Measurements from ENCODE around the gene GGT1.
"Not testable (repeated sequence)": the region's sequence is repeated elsewhere in the genome, so short reads cannot be mapped to it uniquely, and the experiment has no call there.

Gene GGT1

GRCh38 chr22:24584166-24584790, 18.7 kb upstream of the GGT1 start:
- no peak for DNase-seq

DNA sequence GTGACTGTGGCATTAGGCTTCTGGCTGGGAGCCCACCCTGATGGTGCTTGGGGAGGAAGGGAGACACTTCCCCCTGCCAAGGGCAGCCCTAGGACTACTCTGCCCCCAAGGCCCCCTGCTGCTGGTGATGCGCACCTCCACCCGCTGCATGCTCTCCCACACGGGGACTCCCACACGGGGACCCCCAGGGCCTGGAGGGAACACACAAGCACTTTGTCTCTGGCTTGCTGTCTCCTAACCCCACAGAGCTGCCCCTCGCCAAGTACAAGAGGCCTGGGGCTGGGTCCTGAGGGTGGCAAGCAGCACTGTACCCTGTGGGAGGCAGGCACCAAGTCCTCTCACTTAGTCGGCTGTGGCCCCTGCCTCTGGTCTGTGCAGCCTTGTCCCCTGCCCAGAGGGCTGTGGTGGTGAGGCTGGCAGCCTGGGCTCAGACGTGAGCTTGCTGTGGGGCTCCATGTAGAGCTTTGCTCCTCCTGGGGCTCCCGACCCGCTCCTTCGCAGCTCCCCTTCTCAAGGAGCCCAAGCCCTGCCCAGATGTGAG, 18.1 kb upstream of the GGT1 start:
- DNase-seq: no peak

DNA sequence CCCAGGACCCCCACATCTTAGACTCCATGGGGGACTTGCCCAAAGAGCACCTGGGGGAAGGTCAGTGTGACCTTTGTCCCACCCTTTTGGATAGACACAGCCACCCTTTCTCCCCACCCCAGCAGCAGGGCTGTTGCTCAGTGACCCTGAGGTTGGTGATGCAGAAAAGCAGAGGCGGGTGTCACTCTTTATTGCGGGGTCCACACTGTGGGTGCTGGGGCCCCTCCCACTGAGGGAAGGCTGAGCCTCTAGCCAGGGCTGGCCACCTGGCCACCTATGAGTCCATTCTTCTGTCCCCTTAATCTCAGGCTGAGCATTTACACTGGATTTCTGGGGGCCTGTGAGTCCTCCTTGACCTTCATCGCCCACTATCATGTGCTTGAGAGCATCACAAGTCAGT, 17.5 kb upstream of the GGT1 start:
- no peak for DNase-seq

GRCh38 chr22:24585927-24586546, 17.0 kb upstream of the GGT1 start:
- DNase-seq: no peak

DNA sequence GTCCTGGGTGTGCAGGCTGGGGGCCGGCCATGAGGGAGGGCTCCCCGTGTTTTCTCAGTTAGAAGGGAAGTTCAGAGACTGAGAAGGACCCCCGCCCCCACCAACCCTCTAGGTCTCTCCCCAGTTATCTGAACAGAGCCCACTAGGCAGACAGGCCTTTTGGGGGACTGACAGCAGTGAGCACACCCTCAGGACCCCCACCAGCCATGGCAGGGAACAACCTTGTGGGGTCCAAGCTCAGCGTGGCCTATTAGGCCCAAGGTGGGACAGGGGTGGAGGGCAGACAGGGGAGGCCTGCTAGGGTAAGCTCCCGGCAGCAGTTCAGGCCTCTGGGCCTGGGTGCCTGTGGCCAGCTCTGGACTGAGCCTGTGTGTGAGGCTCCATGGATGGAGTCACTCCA, 15.7 kb upstream of the GGT1 start:
- no peak for DNase-seq

- no peak for DNase-seq
Observed at GRCh38 chr22:24587948-24588347, 15.0 kb upstream of the GGT1 start.

DNA sequence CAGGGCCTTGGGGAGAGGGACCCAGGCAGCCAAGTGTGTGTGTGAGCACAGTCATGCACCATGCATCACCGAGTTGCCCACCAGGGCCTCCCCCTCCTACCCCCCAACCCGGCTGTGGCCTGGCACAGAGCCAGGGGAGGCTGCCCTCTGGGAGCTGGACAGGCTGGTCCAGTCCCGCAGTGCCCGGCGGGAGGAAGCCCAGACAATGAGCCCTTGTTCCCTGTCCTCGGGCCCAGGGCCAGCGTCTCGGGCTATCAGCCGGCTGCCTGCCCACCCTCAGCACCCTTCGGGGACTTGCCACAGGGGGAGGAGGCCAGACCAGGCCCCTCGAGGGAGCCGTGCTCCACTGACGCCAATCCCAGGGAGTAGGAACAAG, 14.6 kb upstream of the GGT1 start:
- DNase-seq: no peak

- no peak for DNase-seq
Observed at GRCh38 chr22:24588757-24589481, 14.1 kb upstream of the GGT1 start.

DNA sequence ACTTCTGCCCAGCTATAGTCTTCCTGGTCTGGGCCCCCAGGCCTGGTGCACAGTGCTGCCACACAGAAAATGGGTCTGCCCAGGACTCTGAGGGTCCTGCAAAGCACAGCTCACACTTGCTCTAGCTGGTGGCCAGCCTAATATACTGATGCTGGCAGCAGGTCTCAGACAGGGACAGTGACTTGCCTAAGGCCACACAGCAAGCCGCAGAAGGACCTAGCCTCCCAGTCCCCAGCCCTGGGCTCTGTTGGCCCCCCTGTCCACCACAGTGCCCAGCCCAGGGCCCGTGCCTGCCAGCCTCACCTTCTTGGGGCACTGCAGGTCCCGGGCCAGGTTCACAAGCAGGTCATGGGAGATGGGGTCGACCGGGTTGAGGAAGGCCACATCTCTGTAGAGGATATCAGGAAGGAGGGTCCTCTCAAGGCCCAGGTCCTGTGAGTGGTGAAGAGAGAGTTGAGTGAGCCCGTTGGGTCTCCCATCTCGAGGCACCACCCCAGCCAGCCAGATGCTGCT, 13.4 kb upstream of the GGT1 start:
- DNase-seq: no peak

DNA sequence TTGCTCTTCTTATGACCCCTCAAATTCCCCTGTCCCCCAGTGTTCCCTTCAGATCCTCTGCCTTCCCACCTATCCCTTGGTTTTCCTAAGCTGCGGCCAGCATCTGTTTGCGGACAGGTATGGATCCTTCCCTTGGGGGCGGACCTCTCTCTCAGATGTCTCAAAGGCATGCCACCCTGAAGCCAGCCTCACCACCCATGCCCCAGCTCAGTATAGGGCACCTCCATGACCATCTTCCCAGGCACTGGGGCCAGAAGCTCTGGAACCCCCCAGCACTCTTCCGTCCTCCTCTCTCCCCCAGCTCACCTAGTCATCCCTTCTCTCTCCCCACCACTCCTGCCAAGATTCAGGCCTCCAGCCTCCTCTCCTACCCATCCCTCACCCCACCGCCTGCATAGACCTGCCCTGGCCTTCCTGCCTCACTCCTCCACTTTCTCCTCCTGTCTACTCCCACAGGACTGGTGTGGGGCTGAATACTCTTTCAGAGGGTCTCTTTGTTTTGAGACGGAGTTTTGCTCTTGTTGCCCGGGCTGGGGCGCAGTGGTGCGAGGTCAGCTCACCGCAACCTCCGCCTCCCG, 12.3 kb upstream of the GGT1 start:
- no peak for DNase-seq

- DNase-seq: no peak
Observed at GRCh38 chr22:24591286-24591830, 11.6 kb upstream of the GGT1 start.

DNA sequence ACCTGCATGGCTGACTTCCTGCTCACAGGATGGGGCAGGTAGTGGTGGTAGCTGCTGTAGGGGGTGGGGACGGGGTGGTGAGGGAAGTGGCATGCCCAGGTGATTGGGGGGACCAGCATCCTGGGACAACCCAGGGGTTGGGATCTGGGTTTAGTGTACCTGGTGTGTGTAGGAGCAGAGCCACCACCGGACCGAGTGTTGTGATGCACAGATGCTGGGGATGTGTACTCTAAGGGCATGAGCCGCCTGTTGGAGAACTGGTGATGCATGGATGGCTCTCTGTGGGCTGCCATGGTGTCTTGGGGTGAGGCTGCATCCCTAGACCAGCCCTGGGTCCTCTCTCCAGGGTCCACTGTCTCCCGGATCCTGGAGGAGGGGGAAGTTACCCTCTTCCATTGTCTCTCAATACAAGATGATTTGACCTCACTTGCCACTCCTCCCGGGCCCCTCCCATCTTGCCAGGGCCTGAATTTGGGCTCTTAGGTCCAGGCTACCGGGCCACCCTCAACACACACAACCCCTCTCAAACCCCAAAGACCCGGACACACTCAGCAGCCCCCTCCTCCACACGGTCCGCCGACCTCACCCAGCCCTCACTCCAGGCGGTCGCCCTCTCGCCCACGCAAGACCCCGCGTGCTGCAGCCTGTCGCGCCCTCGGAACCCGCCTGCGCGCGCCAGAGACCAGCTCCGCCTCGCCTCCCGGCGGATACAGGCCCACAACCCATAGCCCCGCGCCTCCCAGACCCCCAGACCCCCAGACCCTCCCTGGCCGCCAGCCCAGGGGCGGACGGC, 10.7 kb upstream of the GGT1 start:
- no peak for DNase-seq

DNA sequence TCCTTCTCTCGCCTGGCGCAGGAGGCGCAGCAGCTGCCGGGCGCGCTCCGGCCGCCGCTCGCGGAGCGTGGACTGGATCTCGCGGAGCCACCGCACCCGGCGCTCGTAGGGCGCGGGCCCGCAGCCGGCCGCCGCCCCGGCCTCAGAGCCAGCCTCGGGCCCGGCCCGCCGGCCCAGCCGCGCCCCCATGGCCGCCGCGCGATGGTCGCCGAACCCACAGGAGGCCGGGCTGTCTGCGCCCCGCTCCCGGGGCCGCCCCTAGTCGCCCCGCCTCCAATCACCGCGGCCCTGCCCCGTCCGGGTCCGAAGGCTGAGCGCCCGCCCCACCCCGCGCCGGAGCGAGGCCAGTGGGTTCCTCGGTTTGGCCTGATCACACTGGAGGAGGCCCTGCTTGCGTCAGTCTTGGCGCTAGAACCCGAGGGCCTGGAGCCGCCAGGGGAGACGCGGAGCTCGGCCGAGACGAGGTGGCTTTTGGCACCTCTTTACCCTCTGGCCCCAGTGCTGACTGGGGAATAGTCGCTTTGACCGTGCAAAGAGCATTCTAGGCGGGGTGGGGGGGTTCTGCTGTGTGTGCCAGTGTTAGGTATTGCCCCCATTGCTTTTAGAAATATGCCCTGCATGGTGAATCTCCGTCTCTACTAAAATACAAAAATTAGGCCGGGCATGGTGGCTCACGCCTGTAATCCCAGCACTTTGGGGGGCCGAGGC, 10.0 kb upstream of the GGT1 start, which contains the start of gene LRRC75B:
Gene LRRC75B, minus strand, starts transcription at position 223 of the 708 bp plus-strand sequence. Its CDS starts 34 bp downstream, at position 189.
- DNase-seq: peak; percentile 75

DNA sequence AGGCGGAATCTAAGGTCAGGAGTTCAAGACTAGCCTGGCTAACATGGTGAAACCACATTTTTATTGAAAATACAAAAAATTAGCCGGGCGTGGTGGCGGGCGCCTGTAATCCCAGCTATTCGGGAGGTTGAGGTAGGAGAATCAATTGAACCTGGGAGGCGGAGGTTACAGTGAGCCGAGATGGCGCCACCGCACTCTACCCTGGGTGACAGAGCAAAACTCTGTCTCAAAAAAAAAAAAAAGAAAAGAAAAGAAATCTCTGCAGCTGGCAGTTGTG, 9.5 kb upstream of the GGT1 start:
- not testable (repeated sequence) for DNase-seq

DNA sequence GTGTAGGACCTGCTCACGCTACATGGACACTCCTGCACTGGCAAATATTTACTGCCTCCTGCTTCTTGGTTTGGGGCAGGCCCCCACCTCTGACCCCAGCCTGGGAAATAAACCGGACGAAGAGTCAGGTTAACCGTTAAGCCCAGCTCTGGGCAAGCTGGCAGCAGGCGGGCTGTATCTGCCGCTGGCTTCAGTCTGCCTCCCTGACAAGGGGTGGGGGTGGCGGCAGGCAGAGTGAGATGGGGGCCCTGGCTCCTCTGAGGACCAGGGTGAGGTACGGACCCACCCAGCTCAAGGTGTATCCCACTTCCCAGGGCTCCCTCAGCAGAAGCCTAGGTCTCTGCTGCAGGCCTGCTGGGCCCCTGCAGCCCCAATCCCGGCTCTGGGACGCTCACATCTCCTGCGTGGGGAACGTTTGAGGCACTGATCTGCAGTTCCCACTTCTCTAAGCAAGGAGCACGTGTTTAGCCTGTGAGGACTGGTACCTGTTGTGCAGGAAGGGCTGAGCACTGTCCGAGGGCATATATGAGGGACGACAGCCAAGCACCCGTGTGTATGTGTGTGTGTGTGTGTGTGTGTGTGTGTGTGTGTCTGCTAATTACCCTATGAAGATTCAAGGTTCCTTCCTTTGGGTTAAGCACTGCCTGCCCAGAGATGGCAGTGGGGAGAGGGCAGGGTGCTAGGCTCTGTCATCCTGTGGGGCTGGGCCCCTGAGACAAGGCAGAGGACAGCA, 9.0 kb upstream of the GGT1 start:
- DNase-seq: peak; percentile 15

DNA sequence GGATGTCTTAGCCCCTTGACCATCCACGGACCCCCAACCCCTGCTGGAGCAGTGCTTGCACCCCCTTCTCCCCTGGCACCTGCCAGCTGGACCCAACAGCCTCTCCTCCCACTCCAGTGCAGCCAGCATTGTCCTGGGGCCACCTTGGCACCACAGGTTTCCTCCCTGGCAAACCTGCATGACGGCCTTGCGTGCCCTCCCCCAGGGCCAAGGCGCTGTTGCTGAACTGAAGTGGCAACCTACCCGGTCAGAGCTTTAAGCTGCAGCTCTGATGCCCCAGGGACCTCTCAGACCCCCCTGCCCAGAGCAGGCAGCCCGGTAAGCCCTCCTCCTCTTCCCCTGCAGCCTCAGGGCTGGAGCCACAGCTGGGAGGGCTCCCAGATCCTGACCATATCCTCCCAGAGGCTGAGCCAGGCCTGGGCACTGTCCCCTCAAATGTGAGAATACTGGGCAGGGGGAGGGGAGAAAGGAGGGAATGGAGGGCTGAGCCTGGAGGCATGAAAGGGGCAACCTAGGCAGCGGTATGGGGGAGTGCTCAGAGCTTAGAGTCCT, 8.3 kb upstream of the GGT1 start:
- no peak for DNase-seq

GRCh38 chr22:24595228-24595627, 7.8 kb upstream of the GGT1 start:
- no peak for DNase-seq

- DNase-seq: no peak
Observed at GRCh38 chr22:24595863-24596262, 7.1 kb upstream of the GGT1 start.

DNA sequence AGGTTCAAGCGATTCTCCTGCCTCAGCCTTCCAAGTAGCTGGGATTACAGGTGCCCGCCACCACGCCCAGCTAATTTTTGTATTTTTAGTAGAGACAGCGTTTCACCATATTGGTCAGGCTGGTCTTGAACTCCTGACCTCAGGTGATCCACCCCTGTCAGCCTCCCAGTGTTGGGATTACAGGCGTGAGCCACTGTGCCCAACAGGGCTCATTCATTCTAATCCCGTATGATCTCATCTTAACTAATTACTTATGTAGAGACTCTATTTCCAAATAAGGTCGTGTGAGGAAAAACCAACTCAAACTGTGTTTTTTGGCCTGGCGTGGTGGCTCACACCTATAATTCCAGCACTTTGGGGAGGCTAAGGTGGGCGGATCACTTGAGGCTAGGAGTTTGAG, 5.9 kb upstream of the GGT1 start:
- DNase-seq: peak; percentile 19

- DNase-seq: no peak
Observed at GRCh38 chr22:24599514-24599913, 3.5 kb upstream of the GGT1 start.
